ENCODE data around the gene IRF2BP1.
"Not testable (repeated sequence)": the region's sequence is repeated elsewhere in the genome, so short reads cannot be mapped to it uniquely, and the experiment has no call there.

Gene IRF2BP1

GRCh38 chr19:45901912-45902650 is 16.1 kb upstream of the IRF2BP1 start, which contains the start of gene MYPOP:
Gene MYPOP, minus strand, starts transcription at chr19:45902613. Its CDS starts 840 bp downstream, at chr19:45901773.
- DNase-seq (ENCODE audit: low read depth): no peak

DNA sequence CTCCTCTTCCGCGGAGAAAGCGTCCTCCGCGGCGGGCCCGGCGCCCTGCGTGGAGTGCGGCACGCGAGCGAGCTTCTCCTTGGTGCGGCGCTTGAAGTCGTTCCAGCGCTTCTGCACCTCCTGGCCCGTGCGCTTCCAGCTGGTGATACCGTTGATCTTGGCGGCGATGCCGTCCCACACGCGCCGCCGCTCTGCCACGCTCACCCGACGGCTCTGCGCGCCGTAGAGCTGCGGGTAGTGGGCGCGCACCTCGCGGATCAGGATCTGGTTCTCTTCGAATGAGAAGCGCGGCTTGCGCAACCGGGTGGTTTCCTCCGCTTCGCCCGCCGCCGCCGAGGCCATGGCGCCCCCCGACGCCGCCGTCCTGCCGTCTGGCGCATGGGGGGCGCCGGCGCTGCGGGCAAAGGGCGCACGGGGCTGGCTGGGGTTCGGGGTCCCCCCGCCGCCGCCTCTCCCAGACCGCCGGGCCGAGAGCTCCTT is 15.5 kb upstream of the IRF2BP1 start:
- DNase-seq (ENCODE audit: low read depth): no peak

GRCh38 chr19:45900738-45901431 is 14.9 kb upstream of the IRF2BP1 start:
- DNase-seq (ENCODE audit: low read depth): no peak

DNA sequence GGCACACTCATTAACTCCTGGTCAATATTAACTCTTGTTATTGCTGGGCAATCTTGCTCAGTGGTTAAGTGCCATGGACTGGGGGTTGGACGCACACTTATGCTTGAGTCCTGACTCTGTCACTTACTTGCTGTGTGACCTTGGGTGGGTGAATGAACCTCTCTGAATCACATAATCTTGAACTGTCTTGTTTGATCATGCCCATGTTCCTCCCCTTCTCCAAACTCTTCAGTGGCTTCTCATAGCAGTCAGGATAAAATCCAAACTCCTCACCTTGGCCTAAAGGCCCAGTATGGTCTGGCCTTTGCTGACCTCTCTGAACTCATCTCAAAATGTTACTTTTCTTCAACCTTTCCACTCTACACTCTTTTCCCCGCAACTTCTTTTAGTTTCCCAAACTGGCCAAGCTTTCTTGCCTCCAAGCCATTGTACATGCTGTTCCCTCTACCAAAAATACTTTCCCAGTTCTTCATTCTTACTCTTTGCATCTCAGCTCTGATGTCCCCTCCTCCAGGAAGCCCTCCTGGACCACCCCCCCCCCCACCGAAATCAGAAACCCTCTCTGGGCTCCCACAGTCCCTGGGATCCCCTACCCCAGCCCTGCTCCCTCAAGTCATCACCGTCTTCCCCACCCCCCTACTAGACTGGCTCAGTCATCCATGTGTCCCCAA is 14.1 kb upstream of the IRF2BP1 start:
- no peak for DNase-seq (ENCODE audit: low read depth)

GRCh38 chr19:45899253-45899652 is 13.3 kb upstream of the IRF2BP1 start:
- DNase-seq (ENCODE audit: low read depth): no peak

- no peak for DNase-seq (ENCODE audit: low read depth)
Observed at GRCh38 chr19:45897261-45897812, 11.4 kb upstream of the IRF2BP1 start.

- DNase-seq (ENCODE audit: low read depth): not testable (repeated sequence)
Observed at GRCh38 chr19:45895983-45896599, 10.2 kb upstream of the IRF2BP1 start.

- DNase-seq (ENCODE audit: low read depth): no peak
Observed at GRCh38 chr19:45895519-45895972, 9.6 kb upstream of the IRF2BP1 start.

DNA sequence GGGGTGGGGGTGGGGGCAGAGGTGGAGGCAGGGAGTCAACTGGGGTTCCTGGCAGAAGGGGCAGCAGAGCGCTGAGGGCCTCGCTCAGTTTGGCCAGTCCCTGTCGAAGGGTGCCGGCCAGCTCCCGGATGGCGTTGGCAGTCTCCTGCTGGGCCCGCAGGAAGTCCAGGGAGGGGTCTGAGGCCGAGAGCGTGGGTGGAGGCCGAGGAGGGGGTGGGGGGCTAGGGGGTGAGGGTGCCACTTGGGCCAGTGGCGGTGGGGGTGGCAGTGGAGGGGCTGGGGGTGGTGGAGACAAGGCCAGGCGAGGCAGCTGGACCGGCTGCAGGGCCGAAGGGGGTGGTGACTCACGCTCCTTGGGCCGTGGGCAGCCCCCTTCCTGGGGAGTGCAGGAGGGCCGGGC is 4.9 kb upstream of the IRF2BP1 start:
- DNase-seq (ENCODE audit: low read depth): no peak

GRCh38 chr19:45889210-45889885 is 3.4 kb upstream of the IRF2BP1 start:
- DNase-seq (ENCODE audit: low read depth): no peak

DNA sequence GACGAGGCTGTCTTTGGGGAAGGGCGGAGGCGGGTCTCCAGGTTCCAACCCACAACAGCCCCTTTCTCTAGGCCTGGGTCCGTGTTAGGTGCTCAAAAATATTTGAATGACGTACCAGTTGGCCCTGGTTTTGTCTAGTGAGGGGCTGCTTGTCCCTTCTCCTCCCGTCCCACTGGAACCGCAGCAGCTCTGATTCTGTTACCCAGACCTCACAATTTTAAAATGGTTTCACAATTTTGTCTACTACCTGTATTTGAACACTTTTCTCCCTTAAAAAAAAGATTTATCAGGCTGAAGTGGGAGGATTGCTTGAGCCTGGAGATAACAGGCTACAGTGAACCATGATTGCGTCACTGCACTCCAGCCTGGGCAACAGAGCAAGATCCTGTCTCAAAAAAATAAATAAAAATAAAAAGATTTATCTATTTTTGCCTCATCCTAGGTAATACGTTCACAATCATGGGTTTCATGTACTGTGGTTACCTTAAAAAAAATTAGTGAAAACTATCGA is 1.3 kb upstream of the IRF2BP1 start:
- DNase-seq (ENCODE audit: low read depth): no peak

DNA sequence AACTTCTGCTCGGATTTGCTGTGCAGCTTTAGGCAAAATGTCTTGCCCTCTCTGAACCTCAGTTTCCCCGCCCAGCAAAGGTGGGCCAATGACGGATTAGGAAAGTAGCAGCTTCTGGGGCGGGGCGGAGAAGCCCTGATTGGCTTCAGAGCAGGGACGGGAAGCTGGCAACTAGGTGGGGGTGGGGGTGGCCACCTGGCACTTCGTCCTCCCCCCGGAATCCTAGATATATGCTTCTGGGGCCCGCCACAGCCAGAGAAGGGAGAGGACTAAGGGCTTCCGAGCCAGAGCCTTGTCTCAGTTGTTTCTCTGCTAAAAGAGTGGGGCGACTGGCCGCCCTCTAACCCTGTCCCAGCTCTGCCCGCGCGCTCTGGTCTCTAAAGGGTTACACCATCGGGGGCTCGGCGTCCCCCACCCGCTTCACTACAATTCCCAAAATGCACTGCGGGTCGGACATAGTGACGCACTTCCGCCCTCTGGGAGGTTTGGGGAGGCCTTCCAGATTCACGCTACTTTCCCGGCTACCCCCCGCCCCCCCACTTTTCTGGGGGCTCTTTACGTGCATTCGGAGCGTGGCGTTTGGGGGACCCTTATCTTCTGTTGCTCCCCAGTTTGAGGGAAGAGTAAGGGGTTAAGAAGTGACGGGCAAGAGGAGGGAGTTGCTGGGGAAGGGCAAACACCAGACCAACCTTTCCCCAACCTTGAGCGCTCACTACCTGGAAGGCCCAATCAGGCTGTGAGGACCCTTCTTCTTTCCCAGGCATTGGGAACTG is 672 bp upstream of the IRF2BP1 start:
- DNase-seq (ENCODE audit: low read depth): peak; percentile 84

DNA sequence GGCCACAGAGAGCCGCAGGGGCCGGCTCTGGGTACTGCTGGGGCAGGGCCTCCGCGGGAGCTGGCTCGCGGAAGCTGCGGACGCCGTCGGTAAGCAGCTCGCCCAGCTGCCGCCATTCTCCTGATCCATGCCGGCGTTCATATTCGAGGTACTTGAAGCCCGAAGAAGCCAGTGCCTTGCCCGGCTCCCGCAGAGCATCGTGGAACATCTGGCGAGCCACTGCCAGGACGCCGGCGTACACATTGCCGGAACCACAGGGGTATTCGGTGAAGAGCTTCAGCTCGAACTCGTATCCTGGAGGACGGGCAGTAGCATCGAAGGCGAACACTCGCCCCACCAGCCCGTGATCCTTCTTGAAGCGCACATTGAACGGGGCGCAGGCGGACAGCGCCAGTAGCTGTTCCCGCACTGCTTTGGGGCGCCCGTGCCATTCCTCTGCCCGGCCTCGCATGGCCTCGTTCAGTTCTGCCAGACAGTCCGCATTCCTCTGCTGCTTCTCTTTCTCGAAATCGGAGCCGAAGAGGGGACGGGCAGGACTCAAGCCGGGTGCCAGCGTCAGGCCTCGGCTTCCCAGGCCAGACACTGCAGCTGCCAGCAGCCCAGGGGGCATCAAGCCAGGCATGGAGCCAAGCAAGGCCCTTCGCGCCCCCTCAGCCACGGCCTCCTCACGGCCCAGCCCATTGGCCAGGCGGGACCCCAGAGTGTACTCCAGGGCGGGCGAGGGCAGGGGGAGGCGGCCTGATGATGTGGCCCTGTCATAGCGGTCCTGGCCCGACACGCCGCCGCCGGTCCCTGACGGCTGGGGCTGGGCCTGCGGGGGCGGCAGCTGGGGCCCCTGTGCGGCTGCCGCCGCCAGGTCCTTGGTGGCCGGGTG is 1.0 kb downstream of the IRF2BP1 start:
- no peak for DNase-seq (ENCODE audit: low read depth)

GRCh38 chr19:45883881-45884681 is 1.9 kb downstream of the IRF2BP1 start:
- DNase-seq (ENCODE audit: low read depth): no peak

GRCh38 chr19:45883586-45883880 is 2.4 kb downstream of the IRF2BP1 start:
- no peak for DNase-seq (ENCODE audit: low read depth)

GRCh38 chr19:45882652-45883585 is 3.0 kb downstream of the IRF2BP1 start:
- peak; percentile 74 for DNase-seq (ENCODE audit: low read depth)

GRCh38 chr19:45881909-45882528 is 3.9 kb downstream of the IRF2BP1 start:
- DNase-seq (ENCODE audit: low read depth): no peak

All from T follicular helper cell (primary cell).